CD8-positive, alpha-beta memory T cell (primary cell): ENCODE results near the gene LENEP. TPM values are rescaled to one million over a fixed set of nuclear protein-coding genes. Genes with fewer than 3 reads are reported as not detected.

Experiments used
- CTCF ChIA-PET: fragments of 350-600 bp; sonication (Branson Sonifier 250); formaldehyde crosslinking; loops from one replicate; lab custom pipeline; 2021; ENCODE audit warnings: antibody characterized with exemption; lab: Charles Lee
- POLR2A ChIA-PET: fragments of 350-600 bp; sonication (Branson Sonifier 250); formaldehyde crosslinking; loops from one replicate; lab custom pipeline; 2021; ENCODE audit warnings: antibody characterized with exemption; lab: Charles Lee
- DNase-seq, 5 donors: peaks; one replicate each; pipeline versions ENCODE4 v3.0.0 to v3.0.0-alpha.2; 2020 to 2022; ENCODE audit warnings: mixed read lengths in 1 of 5
- H3K27ac ChIP-seq: one replicate; pipeline ENCODE4 v1.7.0; 2013; ENCODE audit warnings: low read depth, mild to moderate bottlenecking, low read length, moderate library complexity
- H3K27me3 ChIP-seq: 2 replicates; pipeline ENCODE4 v1.7.0; 2013; ENCODE audit warnings: low read length, mild to moderate bottlenecking; ENCODE audit not compliant: insufficient read depth, poor library complexity, severe bottlenecking
- H3K36me3 ChIP-seq: 2 replicates; pipeline ENCODE4 v1.7.0; 2013; ENCODE audit warnings: mild to moderate bottlenecking, low read length, moderate library complexity; ENCODE audit not compliant: insufficient read depth
- H3K4me1 ChIP-seq: 2 replicates; pipeline ENCODE4 v1.7.0; 2013; ENCODE audit warnings: mild to moderate bottlenecking, low read length, moderate library complexity; ENCODE audit not compliant: insufficient read depth
- H3K4me3 ChIP-seq: 2 replicates; pipeline ENCODE4 v1.7.0; 2013; ENCODE audit warnings: mild to moderate bottlenecking, low read length
- H3K9me3 ChIP-seq: 2 replicates; pipeline ENCODE4 v1.7.0; 2013; ENCODE audit warnings: mild to moderate bottlenecking, low read length
- H3K27ac Mint-ChIP-seq, 8 donors: one replicate each; pipeline ENCODE4 v1.8.0; 2020 to 2021; ENCODE audit warnings: mixed read lengths in 8 of 8, mild to moderate bottlenecking in 6 of 8, inconsistent platforms in 3 of 8, moderate library complexity in 3 of 8
- H3K27me3 Mint-ChIP-seq, 2 donors: one replicate each; pipeline ENCODE4 v1.8.0; 2020 to 2021; ENCODE audit warnings: mixed read lengths in 2 of 2, mild to moderate bottlenecking in 1 of 2, moderate library complexity in 1 of 2
- H3K36me3 Mint-ChIP-seq, 3 donors: one replicate each; pipeline ENCODE4 v1.8.0; 2020 to 2021; ENCODE audit warnings: mixed read lengths in 3 of 3, inconsistent platforms in 1 of 3, mild to moderate bottlenecking in 1 of 3
- H3K4me1 Mint-ChIP-seq, 3 donors: one replicate each; pipeline ENCODE4 v1.8.0; 2020 to 2021; ENCODE audit warnings: mixed read lengths in 3 of 3, inconsistent platforms in 1 of 3, mild to moderate bottlenecking in 1 of 3
- H3K4me3 Mint-ChIP-seq, 7 donors: one replicate each; pipeline ENCODE4 v1.8.0; 2020 to 2021; ENCODE audit warnings: mixed read lengths in 7 of 7, mild to moderate bottlenecking in 6 of 7, moderate library complexity in 4 of 7, inconsistent platforms in 2 of 7
- H3K9me3 Mint-ChIP-seq, 5 donors: one replicate each; pipeline ENCODE4 v1.8.0; 2020 to 2022; ENCODE audit warnings: mixed read lengths in 5 of 5, mild to moderate bottlenecking in 3 of 5, moderate library complexity in 2 of 5, inconsistent platforms in 1 of 5
- polyA plus RNA-seq: library from polyadenylated mRNA; unstranded; fragments of 300-500 nt; fragmentation: Illumina TruSeq; gene quantifications from one replicate; pipeline ENCODE4 v1.2.3, GENCODE V29; 2021
- total RNA-seq, 2 experiments: library from RNA; stranded (reverse); gene quantifications; one replicate each; pipeline ENCODE4 v1.2.3, GENCODE V29; 2021

The LENEP gene
- total and polyA plus RNA-seq, 3 experiments from 2014 or later = 0.62 to 0.72 TPM; not detected in 1

- H3K36me3 ChIP-seq = peaks cover 33% of the 10 kb centered on the region
- H3K9me3 ChIP-seq = no peaks in the 10 kb centered on the region
- ChIA-PET POLR2A (interaction anchor here (0.5 to 1.0 kb wide), 6 partner anchors 9 to 1493 kb away, joined by 3 to 6 read pairs (median 4); no protein-coding TSS in a partner anchor), CTCF (interaction anchor here (0.8 to 5.9 kb wide), 11 partner anchors 9 to 393 kb away, joined by 3 to 65 read pairs (median 4); partner anchors contain the start of genes PMVK, PYGO2 and SHC1)
- peak overlapping the region; percentile 99 to 100 (median 100) for H3K27ac Mint-ChIP-seq
- H3K27me3 Mint-ChIP-seq = peaks cover 0 to 10% of the 10 kb centered on the region in 2 donors
- peaks cover 5 to 83% (median 12%) of the 10 kb centered on the region in 3 donors for H3K36me3 Mint-ChIP-seq
- H3K4me3 ChIP-seq = peak overlapping the region; percentile 85
- peaks cover 65% of the 10 kb centered on the region for H3K4me1 ChIP-seq
- DNase-seq = peak; percentile 50 to 74 (median 63)
- H3K27ac ChIP-seq = peak overlapping the region; percentile 100
- H3K9me3 Mint-ChIP-seq = no peaks in the 10 kb centered on the region
- peaks cover 67 to 79% (median 74%) of the 10 kb centered on the region in 3 donors for H3K4me1 Mint-ChIP-seq
- H3K4me3 Mint-ChIP-seq = peak overlapping the region; percentile 95 to 99 (median 97)
- no peaks in the 10 kb centered on the region for H3K27me3 ChIP-seq
These were observed 41.3 kb upstream of the LENEP start for GRCh38 chr1:154951901-154952657.

GRCh38 chr1:154952664-154953063 lies 40.7 kb upstream of the LENEP start:
- peaks cover 70% of the 10 kb centered on the region for H3K4me1 ChIP-seq
- peaks cover 0 to 10% of the 10 kb centered on the region in 2 donors for H3K27me3 Mint-ChIP-seq
- H3K4me1 Mint-ChIP-seq = peaks cover 67 to 84% (median 80%) of the 10 kb centered on the region in 3 donors
- H3K36me3 ChIP-seq = peaks cover 29% of the 10 kb centered on the region
- ChIA-PET CTCF (interaction anchor here (1.1 to 5.9 kb wide), 8 partner anchors 9 to 393 kb away, joined by 3 to 65 read pairs (median 4); partner anchors contain the start of genes PMVK and PYGO2), POLR2A (interaction anchor here (0.6 to 3.8 kb wide), 5 partner anchors 9 to 1492 kb away, joined by 3 to 45 read pairs (median 4); partner anchors contain the start of gene PMVK)
- no peaks in the 10 kb centered on the region for H3K9me3 Mint-ChIP-seq
- H3K27me3 ChIP-seq = no peaks in the 10 kb centered on the region
- no peak for DNase-seq
- H3K27ac ChIP-seq = peak overlapping the region; percentile 100
- H3K36me3 Mint-ChIP-seq = peaks cover 5 to 82% (median 12%) of the 10 kb centered on the region in 3 donors
- H3K27ac Mint-ChIP-seq = peak overlapping the region; percentile 99 to 100 (median 100)
- H3K4me3 Mint-ChIP-seq = peak overlapping the region; percentile 95 to 99 (median 97)
- H3K9me3 ChIP-seq = no peaks in the 10 kb centered on the region
- H3K4me3 ChIP-seq = peak overlapping the region; percentile 85

- Mint-ChIP-seq H3K36me3 (peaks cover 3 to 80% (median 11%) of the 10 kb centered on the region in 3 donors), H3K27ac (peak overlapping the region; percentile 99 to 100 (median 100)), H3K4me3 (peak overlapping the region; percentile 95 to 99 (median 97)), H3K4me1 (peaks cover 63 to 88% (median 86%) of the 10 kb centered on the region in 3 donors), H3K27me3 (peaks cover 0 to 10% of the 10 kb centered on the region in 2 donors), H3K9me3 (no peaks in the 10 kb centered on the region)
- DNase-seq = no peak
- Histone ChIP-seq H3K4me1 (peaks cover 68% of the 10 kb centered on the region), H3K9me3 (no peaks in the 10 kb centered on the region), H3K36me3 (peaks cover 20% of the 10 kb centered on the region), H3K27ac (peak overlapping the region; percentile 100), H3K27me3 (no peaks in the 10 kb centered on the region), H3K4me3 (peak overlapping the region; percentile 85)
- CTCF ChIA-PET = interaction anchor here (1.5 to 5.9 kb wide), 4 partner anchors 8 to 64 kb away, joined by 4 to 65 read pairs (median 12); partner anchors contain the start of genes PMVK and PYGO2
- POLR2A ChIA-PET = interaction anchor here (3.6 to 3.8 kb wide), 2 partner anchors 13 to 16 kb away, joined by 15 to 45 read pairs; partner anchors contain the start of gene PMVK
These were observed 39.8 kb upstream of the LENEP start for GRCh38 chr1:154953611-154954038.

- peaks cover 59 to 86% (median 76%) of the 10 kb centered on the region in 3 donors for H3K4me1 Mint-ChIP-seq
- Histone ChIP-seq H3K4me1 (peaks cover 66% of the 10 kb centered on the region), H3K36me3 (peaks cover 17% of the 10 kb centered on the region), H3K4me3 (peak overlapping the region; percentile 85), H3K27me3 (no peaks in the 10 kb centered on the region), H3K9me3 (no peaks in the 10 kb centered on the region), H3K27ac (peak overlapping the region; percentile 100)
- no peaks in the 10 kb centered on the region for H3K9me3 Mint-ChIP-seq
- ChIA-PET POLR2A (interaction anchor here (0.6 to 3.8 kb wide), 8 partner anchors 14 to 240 kb away, joined by 3 to 45 read pairs (median 10); partner anchors contain the start of genes FLAD1 and PMVK), CTCF (interaction anchor here (1.1 to 5.9 kb wide), 9 partner anchors 12 to 107 kb away, joined by 3 to 65 read pairs (median 8); partner anchors contain the start of genes CKS1B and PMVK)
- peaks cover 0 to 9% of the 10 kb centered on the region in 2 donors for H3K27me3 Mint-ChIP-seq
- peak overlapping the region; percentile 99 to 100 (median 100) for H3K27ac Mint-ChIP-seq
- H3K36me3 Mint-ChIP-seq = peaks cover 0 to 78% (median 9%) of the 10 kb centered on the region in 3 donors
- no peak for DNase-seq
- H3K4me3 Mint-ChIP-seq = peak overlapping the region; percentile 95 to 99 (median 97)
These were observed 38.8 kb upstream of the LENEP start for GRCh38 chr1:154954541-154954940.

GRCh38 chr1:154955039-154955717 lies 38.2 kb upstream of the LENEP start:
- H3K9me3 Mint-ChIP-seq = no peaks in the 10 kb centered on the region
- ChIA-PET CTCF (interaction anchor here (0.5 to 5.9 kb wide), 17 partner anchors 12 to 534 kb away, joined by 3 to 65 read pairs (median 6); partner anchors contain the start of genes CKS1B, KRTCAP2, PMVK and SHC1), POLR2A (interaction anchor here (0.6 to 3.8 kb wide), 15 partner anchors 15 to 619 kb away, joined by 3 to 45 read pairs (median 7); partner anchors contain the start of genes FLAD1, KRTCAP2 and PMVK)
- H3K4me3 ChIP-seq = peak overlapping the region; percentile 85
- peaks cover 0 to 9% of the 10 kb centered on the region in 2 donors for H3K27me3 Mint-ChIP-seq
- no peaks in the 10 kb centered on the region for H3K9me3 ChIP-seq
- H3K27me3 ChIP-seq = no peaks in the 10 kb centered on the region
- H3K36me3 Mint-ChIP-seq = peaks cover 0 to 78% (median 9%) of the 10 kb centered on the region in 3 donors
- peak overlapping the region; percentile 95 to 99 (median 97) for H3K4me3 Mint-ChIP-seq
- peak overlapping the region; percentile 99 to 100 (median 100) for H3K27ac Mint-ChIP-seq
- DNase-seq = peak; percentile 84 to 99 (median 96)
- peaks cover 62 to 90% (median 77%) of the 10 kb centered on the region in 3 donors for H3K4me1 Mint-ChIP-seq
- H3K27ac ChIP-seq = peak overlapping the region; percentile 100
- H3K4me1 ChIP-seq = peaks cover 66% of the 10 kb centered on the region
- peaks cover 16% of the 10 kb centered on the region for H3K36me3 ChIP-seq

GRCh38 chr1:154955718-154956543 lies 37.5 kb upstream of the LENEP start, which contains the start of gene PBXIP1:
TSS of gene PBXIP1 (minus strand) at chr1:154956099. CDS start at chr1:154953721, 2,378 bp downstream.
- peaks cover 0 to 77% (median 5%) of the 10 kb centered on the region in 3 donors for H3K36me3 Mint-ChIP-seq
- ChIA-PET CTCF (interaction anchor here (0.5 to 5.9 kb wide), 18 partner anchors 11 to 533 kb away, joined by 3 to 65 read pairs (median 6); partner anchors contain the start of genes CKS1B, KRTCAP2, PMVK and SHC1), POLR2A (interaction anchor here (0.6 to 3.8 kb wide), 13 partner anchors 16 to 620 kb away, joined by 3 to 45 read pairs (median 7); partner anchors contain the start of genes FLAD1, KRTCAP2 and PMVK)
- H3K27me3 Mint-ChIP-seq = peaks cover 0 to 9% of the 10 kb centered on the region in 2 donors
- Histone ChIP-seq H3K4me1 (peaks cover 66% of the 10 kb centered on the region), H3K9me3 (no peaks in the 10 kb centered on the region), H3K36me3 (peaks cover 9% of the 10 kb centered on the region), H3K27me3 (no peaks in the 10 kb centered on the region), H3K27ac (peak within 1 kb of the TSS; percentile 100), H3K4me3 (peak within 1 kb of the TSS; percentile 85)
- peaks cover 63 to 90% (median 77%) of the 10 kb centered on the region in 3 donors for H3K4me1 Mint-ChIP-seq
- peak within 1 kb of the TSS; percentile 95 to 99 (median 97) for H3K4me3 Mint-ChIP-seq
- H3K27ac Mint-ChIP-seq = peak within 1 kb of the TSS; percentile 99 to 100 (median 100)
- DNase-seq = peak; percentile 67 to 94 (median 89)
- no peaks in the 10 kb centered on the region for H3K9me3 Mint-ChIP-seq
